GM12892 (cell line): Measurements from ENCODE around the gene BCKDHB.

Experiments
- POLR2A ChIP-seq: IDR thresholded peaks from 2 replicates; pipeline ENCODE4 v1.6.1; 2011; ENCODE audit warnings: low read depth, low read length, control low read depth
- POLR2AphosphoS5 ChIP-seq: IDR thresholded peaks from 2 replicates; pipeline ENCODE4 v1.6.1; 2011; ENCODE audit warnings: low read depth, low read length, control low read depth

DNA sequence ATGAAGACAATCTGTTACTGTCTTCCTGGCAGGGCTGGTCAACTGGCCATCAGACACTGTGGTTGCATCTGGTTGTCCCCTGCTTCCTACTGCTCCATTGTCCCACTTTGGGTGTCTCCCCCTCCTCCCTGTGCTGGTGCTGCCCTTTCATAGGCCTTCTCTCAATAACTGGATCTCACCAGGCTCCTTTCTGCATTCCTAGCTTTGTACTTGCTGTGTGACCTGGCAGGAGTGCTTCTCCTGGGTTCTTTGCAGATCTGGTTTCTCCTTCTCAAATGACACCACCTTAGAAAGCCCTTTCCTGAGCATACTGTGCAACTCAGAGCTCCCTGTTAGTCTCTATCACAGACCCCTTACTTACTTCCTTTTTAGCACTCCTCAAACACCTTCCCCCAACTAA lies 223.0 kb downstream of the BCKDHB start:
- TF ChIP-seq POLR2A (no peak), POLR2AphosphoS5 (no peak)
